ENCODE measurements around the gene NRTN.

NRTN gene

DNA sequence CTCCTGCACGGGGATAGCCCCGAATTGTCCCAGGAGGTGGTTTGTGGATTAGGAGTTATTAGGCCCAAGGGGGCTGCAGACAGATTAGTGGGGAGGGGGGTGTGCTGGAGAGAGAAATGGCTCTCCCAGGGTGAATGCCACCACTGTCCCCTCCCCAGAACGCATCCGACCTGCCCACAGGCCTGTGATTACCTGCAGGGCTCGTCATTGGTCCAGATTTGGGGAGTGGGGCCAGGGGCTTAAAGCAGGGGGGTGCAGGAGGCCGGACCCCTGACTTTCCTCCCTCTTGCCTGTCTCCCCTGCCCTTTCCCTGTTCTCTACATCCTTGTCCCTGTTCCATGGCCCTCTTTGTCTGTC lies 1.2 kb downstream of the NRTN start:
- Histone ChIP-seq H3K4me1 (ENCODE audit: insufficient read depth, low read length) (peaks cover 5% of the 10 kb centered on the region), H3K27me3 (ENCODE audit: control insufficient read depth in 1 of 2, insufficient read depth in 2 of 2, low read length in 2 of 2) (peaks cover 5 to 14% of the 10 kb centered on the region in 2 donors), H3K9me3 (ENCODE audit: low read length) (no peaks in the 10 kb centered on the region), H3K9ac (ENCODE audit: low read length) (no peak overlapping the region), H3K27ac (ENCODE audit: low read depth, low read length) (peak overlapping the region; percentile 40), H3K4me3 (ENCODE audit: low read depth in 1 of 2, low read length in 2 of 2) (peak overlapping the region in 1 of 2 donors; percentile 55), H3K36me3 (ENCODE audit: insufficient read depth, low read length) (no peaks in the 10 kb centered on the region)

DNA sequence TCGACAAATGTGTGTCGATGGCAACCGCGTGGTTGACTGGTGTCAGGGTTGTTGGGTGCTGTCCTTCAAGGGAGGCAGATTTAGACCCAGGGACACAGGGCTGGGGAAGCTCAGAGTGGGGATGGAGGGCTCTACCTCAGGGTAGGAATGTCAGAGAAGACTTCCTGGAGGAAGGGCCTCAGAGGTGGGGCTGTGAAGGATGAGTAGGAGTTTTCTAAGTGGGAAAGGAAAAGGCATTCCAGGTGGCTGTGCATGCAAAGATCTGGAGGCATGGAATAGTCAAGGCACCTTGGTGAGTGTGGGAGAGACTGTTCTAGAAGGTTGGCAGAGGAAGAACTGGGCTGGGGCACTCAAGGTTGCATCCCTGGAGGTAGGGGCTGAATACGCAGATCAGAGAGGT lies 2.0 kb downstream of the NRTN start:
- H3K27me3 ChIP-seq (ENCODE audit: control insufficient read depth in 1 of 2, insufficient read depth in 2 of 2, low read length in 2 of 2): peaks cover 2 to 7% of the 10 kb centered on the region in 2 donors
- no peaks in the 10 kb centered on the region for H3K36me3 ChIP-seq (ENCODE audit: insufficient read depth, low read length)
- H3K4me1 ChIP-seq (ENCODE audit: insufficient read depth, low read length): peaks cover 5% of the 10 kb centered on the region
- H3K9me3 ChIP-seq (ENCODE audit: low read length): no peaks in the 10 kb centered on the region
- H3K27ac ChIP-seq (ENCODE audit: low read depth, low read length): no peak overlapping the region
- H3K4me3 ChIP-seq (ENCODE audit: low read depth in 1 of 2, low read length in 2 of 2): no peak overlapping the region
- H3K9ac ChIP-seq (ENCODE audit: low read length): no peak overlapping the region

DNA sequence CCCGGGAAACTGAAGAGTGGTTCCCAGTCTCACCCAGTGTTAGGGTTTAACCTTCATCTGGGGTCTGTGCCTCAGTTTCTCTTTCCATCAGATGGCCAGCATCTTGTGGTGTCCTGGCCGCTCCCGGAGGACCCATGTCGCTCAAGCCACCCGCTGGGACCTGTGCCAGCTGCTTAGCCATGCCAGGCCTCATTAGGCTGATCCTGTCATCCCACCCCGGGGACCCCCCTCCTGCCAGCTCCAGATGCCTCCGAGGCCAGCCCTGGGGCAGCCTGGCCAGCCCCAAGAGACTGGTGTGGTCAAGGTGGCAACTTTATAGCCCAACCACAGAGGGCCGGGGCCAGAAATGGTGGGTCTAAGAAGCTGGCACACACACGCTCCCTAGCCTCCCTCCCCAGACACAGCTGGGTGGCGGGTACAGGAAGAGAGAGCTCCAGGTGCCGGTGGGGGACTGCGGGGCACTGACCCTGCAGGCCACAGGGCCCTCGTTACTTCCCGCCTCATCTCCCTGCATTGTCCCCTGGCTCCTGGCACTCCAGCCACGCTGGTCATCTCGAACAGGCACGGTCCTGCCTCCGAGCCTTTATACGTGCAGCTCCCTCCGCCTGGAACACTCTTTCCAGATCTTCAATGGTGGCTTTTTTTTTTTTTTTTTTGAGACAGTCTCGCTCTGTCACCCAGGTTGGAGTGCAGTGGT lies 3.4 kb downstream of the NRTN start:
- Histone ChIP-seq H3K9ac (ENCODE audit: low read length) (no peak overlapping the region), H3K4me3 (ENCODE audit: low read depth in 1 of 2, low read length in 2 of 2) (no peak overlapping the region), H3K27ac (ENCODE audit: low read depth, low read length) (no peak overlapping the region), H3K9me3 (ENCODE audit: low read length) (no peaks in the 10 kb centered on the region), H3K27me3 (ENCODE audit: control insufficient read depth in 1 of 2, insufficient read depth in 2 of 2, low read length in 2 of 2) (peaks cover 0 to 7% of the 10 kb centered on the region in 2 donors), H3K36me3 (ENCODE audit: insufficient read depth, low read length) (no peaks in the 10 kb centered on the region), H3K4me1 (ENCODE audit: insufficient read depth, low read length) (peaks cover 5% of the 10 kb centered on the region)

GRCh38 chr19:5809053-5809452 lies 4.2 kb downstream of the NRTN start:
- Histone ChIP-seq H3K27me3 (ENCODE audit: control insufficient read depth in 1 of 2, insufficient read depth in 2 of 2, low read length in 2 of 2) (peaks cover 0 to 5% of the 10 kb centered on the region in 2 donors), H3K4me1 (ENCODE audit: insufficient read depth, low read length) (no peaks in the 10 kb centered on the region), H3K9ac (ENCODE audit: low read length) (no peak overlapping the region), H3K4me3 (ENCODE audit: low read depth in 1 of 2, low read length in 2 of 2) (no peak overlapping the region), H3K9me3 (ENCODE audit: low read length) (no peaks in the 10 kb centered on the region), H3K27ac (ENCODE audit: low read depth, low read length) (no peak overlapping the region), H3K36me3 (ENCODE audit: insufficient read depth, low read length) (no peaks in the 10 kb centered on the region)

GRCh38 chr19:5809469-5809868 lies 4.6 kb downstream of the NRTN start:
- no peak overlapping the region for H3K27ac ChIP-seq (ENCODE audit: low read depth, low read length)
- H3K27me3 ChIP-seq (ENCODE audit: control insufficient read depth in 1 of 2, insufficient read depth in 2 of 2, low read length in 2 of 2): peaks cover 0 to under 1% of the 10 kb centered on the region in 2 donors
- no peak overlapping the region for H3K4me3 ChIP-seq (ENCODE audit: low read depth in 1 of 2, low read length in 2 of 2)
- H3K9ac ChIP-seq (ENCODE audit: low read length): no peak overlapping the region
- H3K4me1 ChIP-seq (ENCODE audit: insufficient read depth, low read length): no peaks in the 10 kb centered on the region
- no peaks in the 10 kb centered on the region for H3K36me3 ChIP-seq (ENCODE audit: insufficient read depth, low read length)
- H3K9me3 ChIP-seq (ENCODE audit: low read length): no peaks in the 10 kb centered on the region

- Histone ChIP-seq H3K36me3 (ENCODE audit: insufficient read depth, low read length) (no peaks in the 10 kb centered on the region), H3K27me3 (ENCODE audit: control insufficient read depth in 1 of 2, insufficient read depth in 2 of 2, low read length in 2 of 2) (no peaks in the 10 kb centered on the region), H3K27ac (ENCODE audit: low read depth, low read length) (no peak overlapping the region), H3K4me3 (ENCODE audit: low read depth in 1 of 2, low read length in 2 of 2) (no peak overlapping the region), H3K9me3 (ENCODE audit: low read length) (no peaks in the 10 kb centered on the region), H3K4me1 (ENCODE audit: insufficient read depth, low read length) (no peaks in the 10 kb centered on the region), H3K9ac (ENCODE audit: low read length) (no peak overlapping the region)
Measured at GRCh38 chr19:5811117-5811516, 6.2 kb downstream of the NRTN start.

- no peak overlapping the region for H3K27ac ChIP-seq (ENCODE audit: low read depth, low read length)
- H3K9ac ChIP-seq (ENCODE audit: low read length): no peak overlapping the region
- H3K36me3 ChIP-seq (ENCODE audit: insufficient read depth, low read length): no peaks in the 10 kb centered on the region
- no peaks in the 10 kb centered on the region for H3K27me3 ChIP-seq (ENCODE audit: control insufficient read depth in 1 of 2, insufficient read depth in 2 of 2, low read length in 2 of 2)
- no peaks in the 10 kb centered on the region for H3K9me3 ChIP-seq (ENCODE audit: low read length)
- no peak overlapping the region for H3K4me3 ChIP-seq (ENCODE audit: low read depth in 1 of 2, low read length in 2 of 2)
- no peaks in the 10 kb centered on the region for H3K4me1 ChIP-seq (ENCODE audit: insufficient read depth, low read length)
Measured at GRCh38 chr19:5814123-5814851, 9.4 kb downstream of the NRTN start.

DNA sequence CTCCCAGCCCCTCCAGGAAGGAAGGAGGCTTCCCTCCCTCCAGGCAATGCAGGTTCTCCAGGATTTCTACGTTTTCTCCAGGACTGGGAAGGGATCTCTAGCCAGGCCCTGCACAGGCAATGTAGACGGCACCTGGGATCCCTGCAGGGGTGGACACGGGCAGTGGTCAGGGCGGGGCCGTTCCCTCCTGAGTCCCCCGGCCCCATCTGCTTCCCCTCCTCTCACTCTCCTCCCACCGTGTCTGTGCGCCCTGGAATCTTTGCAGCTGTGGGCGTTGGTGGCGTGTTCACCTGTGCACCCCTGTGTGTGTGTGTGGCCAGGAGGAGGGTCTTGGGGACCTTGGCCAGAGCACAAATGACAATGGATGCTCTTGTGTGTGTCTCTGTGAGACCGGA lies 10.0 kb downstream of the NRTN start:
- Histone ChIP-seq H3K4me3 (ENCODE audit: low read depth in 1 of 2, low read length in 2 of 2) (no peak overlapping the region), H3K9me3 (ENCODE audit: low read length) (no peaks in the 10 kb centered on the region), H3K9ac (ENCODE audit: low read length) (no peak overlapping the region), H3K27me3 (ENCODE audit: control insufficient read depth in 1 of 2, insufficient read depth in 2 of 2, low read length in 2 of 2) (no peaks in the 10 kb centered on the region), H3K36me3 (ENCODE audit: insufficient read depth, low read length) (no peaks in the 10 kb centered on the region), H3K27ac (ENCODE audit: low read depth, low read length) (no peak overlapping the region), H3K4me1 (ENCODE audit: insufficient read depth, low read length) (no peaks in the 10 kb centered on the region)

DNA sequence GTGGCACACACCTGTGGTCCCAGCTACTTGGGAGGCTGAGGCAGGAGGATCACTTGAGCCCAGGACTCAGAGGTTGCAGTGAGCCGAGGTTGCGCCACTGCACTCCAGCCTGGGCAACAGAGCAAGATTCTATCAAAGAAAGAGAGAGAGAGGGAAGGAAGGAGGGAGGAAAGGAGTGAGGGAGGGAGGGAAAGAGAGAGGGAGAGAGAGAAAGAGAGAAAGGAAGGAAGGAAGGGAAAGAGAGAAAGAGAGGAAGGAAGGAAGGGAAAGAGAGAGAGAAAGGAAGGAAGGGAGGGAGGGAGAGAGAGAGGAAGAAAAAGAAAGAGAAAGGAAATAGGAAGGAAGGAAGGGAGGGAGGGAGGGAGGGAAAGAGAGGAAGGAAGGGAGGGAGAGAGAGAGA lies 12.4 kb downstream of the NRTN start:
- H3K27me3 ChIP-seq (ENCODE audit: control insufficient read depth in 1 of 2, insufficient read depth in 2 of 2, low read length in 2 of 2): no peaks in the 10 kb centered on the region
- peaks cover 7% of the 10 kb centered on the region for H3K4me1 ChIP-seq (ENCODE audit: insufficient read depth, low read length)
- no peak overlapping the region for H3K9ac ChIP-seq (ENCODE audit: low read length)
- no peaks in the 10 kb centered on the region for H3K9me3 ChIP-seq (ENCODE audit: low read length)
- H3K36me3 ChIP-seq (ENCODE audit: insufficient read depth, low read length): no peaks in the 10 kb centered on the region
- no peak overlapping the region for H3K27ac ChIP-seq (ENCODE audit: low read depth, low read length)
- H3K4me3 ChIP-seq (ENCODE audit: low read depth in 1 of 2, low read length in 2 of 2): no peak overlapping the region

GRCh38 chr19:5818594-5818993 lies 13.7 kb downstream of the NRTN start:
- no peak overlapping the region for H3K4me3 ChIP-seq (ENCODE audit: low read depth in 1 of 2, low read length in 2 of 2)
- no peak overlapping the region for H3K27ac ChIP-seq (ENCODE audit: low read depth, low read length)
- H3K36me3 ChIP-seq (ENCODE audit: insufficient read depth, low read length): no peaks in the 10 kb centered on the region
- no peaks in the 10 kb centered on the region for H3K9me3 ChIP-seq (ENCODE audit: low read length)
- no peak overlapping the region for H3K9ac ChIP-seq (ENCODE audit: low read length)
- peaks cover 11% of the 10 kb centered on the region for H3K4me1 ChIP-seq (ENCODE audit: insufficient read depth, low read length)
- H3K27me3 ChIP-seq (ENCODE audit: control insufficient read depth in 1 of 2, insufficient read depth in 2 of 2, low read length in 2 of 2): no peaks in the 10 kb centered on the region

DNA sequence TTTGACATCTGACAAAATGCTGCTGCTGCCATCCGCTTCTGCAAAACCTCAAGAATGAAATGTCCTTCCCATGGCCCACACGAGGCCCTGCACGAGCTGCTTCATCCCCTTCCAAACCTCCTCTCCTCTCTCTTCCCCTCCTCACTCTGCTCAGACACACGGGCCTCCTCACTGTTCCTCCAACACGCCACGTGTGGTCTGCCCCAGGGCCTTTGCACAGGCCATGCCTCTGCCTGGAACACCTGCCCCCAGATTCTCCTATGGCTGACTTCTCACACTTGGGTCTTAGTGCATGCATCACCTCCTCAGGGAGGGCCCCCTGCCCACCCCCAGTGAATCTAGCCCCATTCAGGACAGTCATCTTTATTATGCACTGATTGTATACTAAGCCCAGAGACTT lies 15.9 kb downstream of the NRTN start:
- Histone ChIP-seq H3K9ac (ENCODE audit: low read length) (no peak overlapping the region), H3K27me3 (ENCODE audit: control insufficient read depth in 1 of 2, insufficient read depth in 2 of 2, low read length in 2 of 2) (no peaks in the 10 kb centered on the region), H3K4me3 (ENCODE audit: low read depth in 1 of 2, low read length in 2 of 2) (no peak overlapping the region), H3K36me3 (ENCODE audit: insufficient read depth, low read length) (no peaks in the 10 kb centered on the region), H3K9me3 (ENCODE audit: low read length) (no peaks in the 10 kb centered on the region), H3K27ac (ENCODE audit: low read depth, low read length) (no peak overlapping the region), H3K4me1 (ENCODE audit: insufficient read depth, low read length) (peaks cover 11% of the 10 kb centered on the region)

All from muscle layer of colon (tissue), 2 donors.